Measurements from ENCODE around the gene MMP26. TPM values are rescaled to one million over a fixed set of nuclear protein-coding genes. Genes with fewer than 3 reads are reported as not detected.

The MMP26 gene
- not detected in 2 replicates for polyA plus RNA-seq

GRCh38 chr11:4704054-4704789 is at the start of gene MMP26:
TSS of gene MMP26 (plus strand) at chr11:4704784.

GRCh38 chr11:4697585-4697984 is 7.0 kb upstream of the MMP26 start, which contains the start of gene OR51E2:
TSS of gene OR51E2 (minus strand) at chr11:4697853. CDS start at chr11:4682711, 15,142 bp downstream.

Other genes with a start within 250 kb of the MMP26 start
- not detected in 2 replicates for gene OR52K1, start 222.1 kb upstream of the MMP26 start, polyA plus RNA-seq
- gene OR52M1, start 159.6 kb upstream of the MMP26 start, polyA plus RNA-seq: not detected in 2 replicates
- not detected in 2 replicates for gene OR52I2, start 123.0 kb upstream of the MMP26 start, polyA plus RNA-seq
- gene OR52I1, start 110.7 kb upstream of the MMP26 start, polyA plus RNA-seq: not detected in 2 replicates
- 5.0 and 6.0 TPM in 2 replicates for gene TRIM68, start 96.6 kb upstream of the MMP26 start, polyA plus RNA-seq
- gene OR51D1, start 67.3 kb upstream of the MMP26 start, polyA plus RNA-seq: not detected in 2 replicates
- not detected in 2 replicates for gene OR51E1, start 60.8 kb upstream of the MMP26 start, polyA plus RNA-seq
- not detected in 2 replicates for gene OR51E2, start 6.9 kb upstream of the MMP26 start, polyA plus RNA-seq
- gene OR51F1, start 65.2 kb downstream of the MMP26 start, polyA plus RNA-seq: not detected in 2 replicates
- gene OR52R1, start 99.6 kb downstream of the MMP26 start, polyA plus RNA-seq: not detected in 2 replicates
- not detected in 2 replicates for gene OR51F2, start 116.5 kb downstream of the MMP26 start, polyA plus RNA-seq
- not detected in 2 replicates for gene OR51S1, start 144.4 kb downstream of the MMP26 start, polyA plus RNA-seq
- not detected in 2 replicates for gene OR51T1, start 177.1 kb downstream of the MMP26 start, polyA plus RNA-seq
- gene OR51A7, start 199.0 kb downstream of the MMP26 start, polyA plus RNA-seq: not detected in 2 replicates
- gene OR51G2, start 214.6 kb downstream of the MMP26 start, polyA plus RNA-seq: not detected in 2 replicates
- gene OR51G1, start 219.6 kb downstream of the MMP26 start, polyA plus RNA-seq: not detected in 2 replicates
- not detected in 2 replicates for gene OR51A4, start 242.8 kb downstream of the MMP26 start, polyA plus RNA-seq